Stimulated activated CD4-positive, alpha-beta T cell treated with anti-CD3 and anti-CD28 coated beads, Interleukin-12 subunit alpha, Interleukin-12 subunit beta, amount 100 ng/mL, for 48 hours (primary cell): ENCODE data around the gene ALDH7A1.
"Not testable (repeated sequence)": the region's sequence is repeated elsewhere in the genome, so short reads cannot be mapped to it uniquely, and the experiment has no call there.

Experiments
- DNase-seq, 3 donors: peaks; one replicate each; pipeline ENCODE4 v3.0.0-alpha.2; 2020; ENCODE audit warnings: low read depth in 2 of 3, low spot score in 1 of 3

Gene ALDH7A1

DNA sequence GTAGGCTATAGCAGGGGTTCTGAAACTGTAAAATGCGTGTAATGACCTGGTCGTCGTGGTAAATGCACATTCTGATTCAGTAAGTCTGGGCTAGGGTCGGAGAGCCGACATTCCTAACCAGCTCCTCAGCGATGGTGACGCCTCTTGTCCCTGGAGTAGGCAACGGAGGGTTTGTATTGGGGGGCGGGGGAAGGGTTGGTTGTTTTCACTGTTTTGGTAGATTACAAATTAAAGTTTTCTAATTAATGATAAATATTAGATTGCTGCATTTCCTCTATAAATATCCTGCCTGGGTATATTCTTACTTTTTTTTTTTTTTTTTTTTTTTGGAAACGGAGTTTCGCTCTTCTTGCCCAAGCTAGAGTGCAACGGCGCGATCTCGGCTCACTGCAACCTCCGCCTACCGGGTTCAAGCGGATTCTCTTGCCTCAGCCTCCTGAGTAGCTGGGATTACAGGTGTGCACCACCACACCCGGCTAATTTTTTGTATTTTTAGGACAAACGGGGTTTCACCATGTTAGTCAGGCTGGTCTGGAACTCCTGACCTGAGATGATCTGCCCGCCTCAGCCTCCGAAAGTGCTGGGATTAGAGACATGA is 566 bp upstream of the ALDH7A1 start:
- DNase-seq = no peak

DNA sequence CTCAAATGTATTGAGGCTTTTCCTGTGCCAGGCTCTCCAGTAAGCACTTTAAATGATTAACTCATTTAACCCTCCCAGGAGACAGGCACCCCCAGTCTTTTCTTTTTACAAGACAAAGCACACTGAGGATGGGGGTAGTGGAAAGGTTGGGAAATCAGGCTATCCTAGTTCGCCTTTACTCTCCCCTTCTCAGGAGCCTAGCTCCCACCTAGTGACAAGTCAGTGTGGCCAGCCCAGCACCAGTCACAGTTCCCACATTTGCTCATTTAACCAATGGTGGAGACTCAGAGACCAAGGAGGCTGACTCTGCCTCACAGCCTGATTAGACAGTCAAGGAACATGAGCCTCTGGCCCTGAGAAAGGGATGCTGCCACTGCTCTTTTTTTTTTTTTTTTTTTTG is 3.5 kb downstream of the ALDH7A1 start:
- no peak for DNase-seq

DNA sequence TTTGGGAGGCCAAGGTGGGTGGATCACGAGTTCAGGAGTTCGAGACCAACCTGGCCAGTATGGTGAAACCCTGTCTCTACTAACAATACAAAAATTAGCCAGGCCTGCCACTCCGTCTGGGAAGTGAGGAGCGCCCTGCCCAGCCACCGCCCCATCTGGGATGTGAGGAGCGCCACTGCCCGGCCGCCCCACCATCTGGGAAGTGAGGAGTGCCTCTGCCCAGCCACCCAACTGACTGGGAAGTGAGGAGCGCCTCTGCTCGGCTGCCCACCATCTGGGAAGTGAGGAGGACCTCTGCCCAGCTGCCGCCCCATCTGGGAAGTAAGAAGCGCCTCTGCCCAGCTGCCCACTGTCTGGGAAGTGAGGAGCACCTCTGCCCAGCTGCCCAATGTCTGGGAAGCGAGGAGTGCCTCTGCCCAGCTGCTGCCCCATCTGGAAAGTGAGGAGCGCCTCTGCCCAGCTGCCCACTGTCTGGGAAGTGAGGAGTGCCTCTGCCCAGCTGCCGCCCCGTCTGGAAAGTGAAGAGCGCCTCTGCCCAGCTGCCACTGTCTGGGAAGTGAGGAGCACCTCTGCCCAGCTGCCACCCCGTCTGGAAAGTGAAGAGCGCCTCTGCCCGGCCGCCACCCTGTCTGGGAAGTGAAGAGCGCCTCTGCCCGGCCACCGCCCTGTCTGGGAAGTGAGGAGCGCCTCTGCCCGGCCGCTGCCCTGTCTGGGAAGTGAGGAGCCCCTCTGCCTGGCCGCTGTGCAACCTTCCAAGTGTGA is 5.3 kb downstream of the ALDH7A1 start:
- no peak for DNase-seq

DNA sequence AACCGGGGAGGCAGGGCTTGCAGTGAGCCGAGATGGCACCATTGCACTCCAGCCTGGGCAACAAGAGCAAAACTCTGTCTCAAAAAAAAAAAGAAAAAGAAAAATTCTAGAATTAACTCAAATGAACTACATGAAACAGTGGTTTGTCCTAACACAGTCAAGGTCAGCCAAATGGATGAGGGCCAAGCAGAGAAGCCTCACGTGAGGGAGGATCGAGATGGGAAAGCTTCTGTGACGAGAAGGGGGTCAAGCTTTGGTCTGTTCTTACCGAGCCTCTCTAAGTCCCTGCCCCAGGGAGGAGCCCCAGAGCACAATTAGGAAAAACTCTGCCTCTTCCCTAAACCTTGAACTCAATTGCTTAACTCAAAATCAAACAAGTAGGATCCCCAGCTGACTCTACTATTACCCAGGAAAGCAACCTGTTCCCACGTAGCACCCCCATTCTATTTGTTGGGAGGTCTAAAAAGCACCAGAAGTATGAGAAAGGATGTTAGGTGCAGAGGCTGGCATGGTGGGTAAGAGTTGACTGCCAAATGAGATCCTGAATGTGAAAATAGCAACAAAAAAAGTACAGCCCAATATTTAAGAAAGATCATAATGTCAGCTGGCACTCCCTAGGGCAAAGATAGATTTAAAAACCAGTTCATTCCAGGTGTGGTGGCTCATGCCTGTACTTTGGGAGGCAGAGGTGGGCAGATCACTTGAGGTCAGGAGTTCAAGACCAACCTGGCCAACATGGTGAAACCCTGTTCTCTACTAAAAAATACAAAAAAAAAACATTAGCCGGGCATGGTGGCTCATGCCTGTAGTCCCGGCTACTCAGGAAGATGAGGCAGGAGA is 7.2 kb downstream of the ALDH7A1 start:
- DNase-seq = no peak

DNA sequence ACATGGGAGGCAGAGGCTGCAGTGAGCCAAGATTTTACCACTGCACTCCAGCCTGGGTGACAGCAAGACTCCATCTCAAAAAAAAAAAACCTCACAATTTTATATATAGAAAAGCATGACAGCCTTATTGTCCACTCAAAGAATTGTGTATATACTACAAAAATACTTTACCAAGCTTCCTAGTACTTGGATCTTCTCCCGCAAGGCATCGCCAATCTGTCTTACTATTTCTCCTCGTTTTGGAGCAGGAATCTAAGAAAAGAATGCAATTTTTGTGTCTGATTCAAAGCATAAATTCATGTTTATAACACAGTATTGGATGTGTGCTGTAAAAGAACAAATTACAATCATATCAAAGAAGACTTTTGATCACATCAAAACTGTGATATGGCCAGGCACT is 11.3 kb downstream of the ALDH7A1 start:
- no peak for DNase-seq

DNA sequence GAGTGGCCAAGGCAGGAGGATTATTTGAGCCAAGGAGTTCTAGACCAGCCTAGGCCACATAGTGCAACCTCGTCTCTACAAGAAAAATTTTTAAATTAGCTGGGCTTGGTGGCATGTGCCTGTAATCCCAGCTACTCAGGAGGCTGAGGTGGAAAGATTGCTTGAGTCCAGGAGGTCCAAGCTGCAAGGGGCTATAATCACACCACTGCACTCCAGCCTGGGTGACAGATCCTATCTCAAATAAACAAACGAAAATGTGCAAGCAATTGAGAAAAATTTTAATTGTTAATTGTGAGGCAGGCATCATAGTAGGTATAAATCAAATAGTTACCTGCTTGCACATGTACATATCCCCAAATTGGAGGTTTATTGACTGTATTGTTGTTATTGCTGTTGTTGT is 15.3 kb downstream of the ALDH7A1 start:
- no peak for DNase-seq

DNA sequence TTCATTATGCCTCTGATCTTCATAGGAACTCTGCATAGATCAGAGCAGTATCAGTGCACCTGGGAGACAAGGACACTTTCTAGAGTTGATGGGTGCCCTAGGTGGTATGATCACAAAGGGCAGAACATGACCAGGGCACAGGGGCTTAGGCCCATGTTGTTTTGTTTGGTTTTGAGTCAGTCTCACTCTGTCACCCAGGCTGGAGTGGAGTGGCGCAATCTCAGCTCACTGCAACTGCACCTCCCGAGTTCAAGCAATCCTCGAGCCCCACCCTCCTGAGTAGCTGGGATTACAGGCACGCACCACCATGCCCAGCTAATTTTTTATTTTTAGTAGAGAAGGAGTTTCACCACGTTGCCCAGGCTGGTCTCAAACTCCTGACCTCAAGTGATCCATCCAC is 17.6 kb downstream of the ALDH7A1 start:
- DNase-seq = no peak

DNA sequence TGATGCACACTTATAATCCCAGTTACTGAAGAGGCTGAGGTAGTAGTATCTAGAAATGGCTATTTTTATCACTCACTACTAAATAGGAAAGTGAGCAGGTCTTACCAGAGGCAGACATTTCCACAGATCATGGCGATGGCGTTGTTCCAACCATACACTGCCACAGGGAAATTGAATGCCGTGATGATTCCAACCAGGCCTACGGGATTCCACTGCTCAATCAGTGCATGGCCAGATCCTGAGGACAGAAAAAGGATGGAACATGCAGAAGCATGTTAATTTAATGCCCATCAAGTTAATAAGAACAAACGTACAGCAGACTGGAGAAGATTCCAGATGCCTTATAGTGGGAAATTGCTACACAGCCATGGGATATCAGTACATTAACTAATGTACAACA is 18.0 kb downstream of the ALDH7A1 start:
- no peak for DNase-seq

DNA sequence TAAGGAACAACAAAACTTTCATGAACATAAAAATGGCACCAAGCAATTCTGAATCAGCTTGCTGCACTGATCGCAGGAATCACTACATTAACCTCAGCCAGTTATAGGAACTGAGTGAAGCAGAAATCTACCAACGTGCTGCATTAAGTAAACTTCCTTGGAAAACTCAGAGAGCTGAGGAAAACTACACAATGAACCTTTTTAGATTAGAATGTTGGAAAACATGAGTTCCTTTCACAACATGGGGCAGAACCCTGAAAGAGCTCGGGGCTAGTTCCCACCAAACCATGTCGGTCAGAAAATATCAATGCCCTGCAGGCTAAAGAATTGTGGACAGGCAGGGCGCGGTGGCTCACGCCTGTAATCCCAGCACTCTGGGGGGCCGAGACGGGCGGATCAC is 19.4 kb downstream of the ALDH7A1 start:
- no peak for DNase-seq

DNA sequence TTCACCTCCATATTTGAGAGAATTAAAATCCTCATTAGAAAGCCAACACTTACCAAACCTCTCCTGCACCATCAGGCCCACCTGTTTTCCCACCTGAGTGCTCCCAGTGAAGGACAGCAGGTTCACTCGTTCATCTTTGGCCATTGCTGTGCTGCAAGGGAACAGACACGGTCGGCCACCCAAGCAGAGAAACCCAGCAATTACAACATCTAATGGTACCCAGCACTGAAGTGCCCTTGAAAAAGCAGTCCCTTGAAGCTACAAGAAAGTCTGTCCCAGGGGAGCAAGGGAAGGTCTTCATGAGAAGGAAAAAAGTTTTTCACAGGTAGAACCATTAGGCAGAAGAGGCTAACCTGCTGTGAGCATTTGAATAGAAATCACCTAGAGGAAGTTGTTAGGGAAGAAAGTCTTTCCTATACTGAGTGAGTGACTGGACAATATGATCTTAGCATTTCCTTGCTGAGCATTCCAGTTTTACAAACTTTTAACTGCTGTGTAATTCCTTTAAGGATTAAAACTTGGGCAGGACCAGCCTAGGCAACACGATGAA is 26.7 kb downstream of the ALDH7A1 start:
- no peak for DNase-seq

DNA sequence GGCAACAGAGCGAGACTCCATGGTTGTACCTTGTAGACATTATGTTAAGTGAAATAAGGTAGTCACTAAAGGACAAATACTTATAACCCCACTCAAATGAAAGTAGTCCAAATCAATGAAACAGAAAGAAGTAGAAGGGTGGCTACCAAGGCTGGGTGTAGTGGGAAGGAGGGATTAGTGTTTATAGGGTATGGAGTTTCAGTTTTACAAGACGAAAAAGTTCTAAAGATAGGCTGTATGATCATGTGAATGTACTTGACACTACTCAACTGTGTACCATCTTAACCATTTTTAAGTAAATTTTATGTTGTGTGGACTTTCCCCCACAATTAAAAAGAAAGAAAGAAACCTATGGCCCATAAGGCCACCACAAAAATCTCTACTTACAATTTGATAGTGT is 32.2 kb downstream of the ALDH7A1 start:
- DNase-seq = no peak

DNA sequence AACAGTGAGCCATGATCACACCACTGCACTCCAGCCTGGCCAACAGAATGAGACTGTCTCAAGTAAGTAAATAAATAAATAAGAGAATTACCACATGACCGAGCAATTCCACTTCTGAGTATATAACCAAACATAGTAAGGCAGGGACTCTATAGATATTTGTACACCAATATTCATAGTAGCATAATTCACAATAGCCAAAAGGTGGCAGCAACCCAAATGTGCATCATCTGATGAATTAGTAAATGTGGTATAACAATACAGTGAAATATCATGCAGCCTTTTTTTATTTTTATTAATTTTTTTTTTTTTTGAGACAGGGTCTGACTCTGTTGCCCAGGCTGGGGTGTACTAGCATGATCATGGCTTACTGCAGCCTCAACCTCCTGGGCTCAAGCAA is 33.1 kb downstream of the ALDH7A1 start:
- no peak for DNase-seq

DNA sequence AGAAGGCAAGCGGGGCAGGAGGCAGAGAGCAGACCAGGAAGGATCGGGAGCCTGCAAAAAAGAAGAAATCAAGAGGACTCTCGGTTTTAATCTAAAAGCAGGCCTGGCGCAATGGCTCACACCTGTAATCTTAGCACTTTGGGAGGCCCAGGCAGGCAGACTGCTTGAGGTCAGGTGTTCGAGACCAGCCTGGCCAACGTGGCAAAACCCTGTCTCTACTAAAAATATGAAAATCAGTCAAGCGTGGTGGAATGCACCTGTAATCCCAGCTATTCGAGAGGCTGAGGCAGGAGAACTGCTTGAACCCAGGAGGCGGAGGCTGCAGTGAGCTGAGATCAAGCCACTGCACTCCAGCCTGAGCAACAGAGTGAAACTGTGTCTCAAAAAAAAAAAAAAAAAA is 39.9 kb downstream of the ALDH7A1 start:
- not testable (repeated sequence) for DNase-seq

DNA sequence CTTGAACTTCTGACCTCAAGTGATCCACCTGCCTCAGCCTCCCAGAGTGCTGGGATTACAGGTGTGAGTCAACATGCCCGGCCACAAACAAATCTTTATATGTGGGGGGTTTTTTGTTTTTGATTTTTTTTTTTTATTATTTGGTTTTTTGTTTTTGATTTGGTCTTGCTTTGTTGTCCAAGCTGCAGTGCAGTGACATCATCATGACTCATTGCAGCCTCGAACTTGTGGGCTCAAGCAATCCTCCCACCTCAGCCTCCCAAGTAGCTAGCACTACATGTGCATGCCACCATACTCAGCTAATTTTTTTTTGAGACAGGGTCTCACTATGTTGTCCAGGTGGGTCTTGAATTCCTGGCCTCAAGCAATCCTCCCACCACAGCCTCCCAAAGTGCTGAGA is 42.4 kb downstream of the ALDH7A1 start:
- DNase-seq = no peak

DNA sequence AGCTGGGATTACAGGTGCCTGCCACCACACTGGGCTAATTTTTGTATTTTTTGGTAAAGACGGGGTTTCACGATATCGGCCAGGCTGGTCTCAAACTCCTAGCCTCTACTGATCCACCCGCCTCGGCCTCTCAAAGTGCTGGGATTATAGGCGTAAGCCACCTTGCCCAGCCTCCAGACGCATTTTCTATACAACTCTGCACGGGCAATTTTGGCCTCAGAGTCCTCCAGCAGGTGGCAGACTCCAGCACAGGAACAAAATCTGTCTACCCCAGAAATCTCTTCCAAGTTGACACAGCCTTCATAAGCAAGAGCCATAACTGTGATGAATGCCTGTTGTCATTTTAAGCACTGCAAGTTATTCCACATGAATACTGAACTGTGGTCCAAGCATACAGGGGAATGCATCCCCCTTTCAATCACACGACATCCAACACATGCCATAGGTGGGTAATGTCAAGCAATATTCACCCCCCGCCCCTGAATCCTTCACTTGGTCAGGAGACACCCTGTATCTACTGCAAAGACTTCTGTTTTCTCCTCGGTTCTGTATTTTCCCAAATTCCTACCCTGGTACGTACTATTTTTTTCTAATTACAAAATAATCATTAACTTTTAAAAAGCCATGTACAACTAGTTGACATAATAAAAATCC is 50.8 kb downstream of the ALDH7A1 start:
- DNase-seq = peak in 2 of 3 donors; percentile 18 to 24

DNA sequence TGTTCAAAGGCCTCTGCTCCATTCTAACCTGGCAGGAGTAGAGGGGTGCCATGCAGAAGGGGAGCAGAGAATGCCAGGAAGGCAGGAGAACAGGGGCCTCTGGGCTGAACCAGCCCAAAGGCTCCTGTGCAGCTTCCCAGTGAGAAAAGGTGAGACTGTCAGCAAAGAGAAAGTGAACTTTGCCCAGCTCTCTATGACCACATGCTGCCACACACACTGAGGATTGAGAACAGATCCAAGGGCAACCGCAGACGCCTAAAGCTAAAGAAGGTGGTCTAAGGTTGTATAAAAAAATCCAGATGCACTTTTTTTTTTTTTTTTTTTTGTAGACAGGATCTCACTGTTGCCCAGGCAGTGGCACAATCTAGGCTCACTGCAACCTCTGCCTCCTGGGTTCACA is 51.4 kb downstream of the ALDH7A1 start:
- no peak for DNase-seq

DNA sequence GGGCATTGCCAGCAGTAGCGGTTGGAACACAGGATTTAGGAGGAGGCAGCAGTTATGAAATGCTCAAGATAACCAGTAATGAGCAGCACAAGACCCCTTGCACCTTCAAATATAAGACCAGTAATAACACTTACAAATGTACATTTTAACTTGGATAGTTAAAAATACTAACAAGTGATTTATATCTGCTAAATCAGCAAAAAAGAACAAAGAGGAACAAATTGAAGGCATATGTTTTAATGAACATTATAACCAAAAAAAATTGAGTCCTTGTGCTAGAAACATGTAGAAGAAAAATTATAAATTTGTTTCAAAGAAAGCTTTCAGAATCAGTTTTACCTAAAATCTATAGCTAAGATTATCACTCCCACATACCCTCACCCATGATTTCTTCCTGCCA is 52.0 kb downstream of the ALDH7A1 start:
- no peak for DNase-seq

DNA sequence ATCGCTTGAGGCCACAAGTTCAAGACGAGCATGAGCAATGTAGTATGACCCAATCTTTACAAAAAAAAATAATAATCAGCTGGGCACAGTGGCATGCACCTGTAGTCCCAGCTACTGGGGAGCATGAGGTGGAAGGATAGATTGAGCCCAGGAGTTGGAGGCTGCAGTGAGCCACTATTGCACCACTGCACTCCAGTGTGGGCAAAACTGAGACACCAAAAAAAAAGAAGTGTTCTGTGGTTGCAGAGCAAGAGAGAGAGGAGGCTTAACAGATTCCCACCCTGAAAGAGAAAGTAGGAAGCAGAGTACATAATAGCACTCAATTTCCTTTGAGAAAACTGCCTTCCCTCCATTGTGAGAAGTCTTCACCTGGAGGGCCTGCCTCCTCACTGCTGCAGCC is 52.6 kb downstream of the ALDH7A1 start:
- DNase-seq = no peak

DNA sequence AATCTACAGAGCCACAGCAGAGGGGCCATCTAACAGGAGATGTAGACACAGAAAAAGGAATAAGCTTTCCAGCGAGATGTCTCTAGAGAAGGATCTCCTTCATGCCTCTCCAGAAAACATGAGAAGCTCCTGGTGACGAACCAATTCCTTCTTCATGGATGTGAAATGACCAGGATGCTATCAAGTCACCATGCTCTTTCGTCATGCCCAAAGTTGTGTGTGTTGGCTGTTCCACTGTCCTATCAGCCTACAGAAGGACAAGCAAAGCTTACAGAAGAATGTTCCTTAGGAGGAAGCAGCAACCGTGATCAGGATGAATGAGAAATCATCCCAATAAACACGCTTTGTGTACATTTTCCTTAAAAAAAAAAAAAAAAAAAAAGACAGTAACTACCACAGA is 54.4 kb downstream of the ALDH7A1 start:
- DNase-seq = no peak

DNA sequence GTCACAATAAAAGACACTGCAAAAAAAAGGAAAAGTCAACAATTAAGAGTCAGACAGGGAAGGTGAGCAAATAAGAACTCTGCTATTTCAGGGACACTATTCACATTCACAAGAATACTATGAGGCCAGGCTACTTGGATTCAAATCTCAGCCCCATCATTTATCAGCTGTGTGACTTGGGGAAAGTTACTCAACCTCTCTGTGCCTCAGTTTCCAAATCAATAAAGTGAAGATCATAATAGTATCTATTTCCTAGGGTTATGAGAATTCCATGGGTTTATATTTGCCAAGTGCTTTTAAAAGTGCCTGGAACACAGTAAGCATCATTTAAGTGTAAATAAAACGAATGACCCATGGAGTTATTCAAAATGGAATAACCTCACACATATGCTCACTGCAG is 56.4 kb downstream of the ALDH7A1 start:
- no peak for DNase-seq

DNA sequence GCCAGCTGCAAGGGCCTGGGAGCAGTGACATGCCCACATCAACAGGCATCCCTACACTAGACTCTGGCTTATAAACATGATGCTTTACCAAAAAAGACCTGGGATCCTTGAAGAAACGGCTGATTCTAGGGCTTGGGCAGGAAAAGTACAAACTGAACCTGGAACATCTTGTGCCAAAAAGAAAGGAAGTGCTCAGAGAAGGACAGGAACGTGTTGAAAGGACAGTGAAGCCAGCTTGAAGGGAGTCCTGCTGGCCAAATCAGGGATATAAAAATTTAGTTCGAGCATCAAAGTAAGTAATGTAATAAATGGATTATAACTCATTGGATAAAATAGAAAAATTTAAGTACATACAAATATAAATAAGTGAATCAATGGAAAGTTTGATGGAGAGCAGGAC is 58.1 kb downstream of the ALDH7A1 start:
- no peak for DNase-seq
